ENCODE results near the gene CCDC47. TPM values are rescaled to one million over a fixed set of nuclear protein-coding genes. Genes with fewer than 3 reads are reported as not detected.

CCDC47 gene
- total and polyA plus RNA-seq, 2 of the 4 experiments (the other 2 are of a cell fraction): 45.7 to 62.0 TPM

GRCh38 chr17:63768433-63768832 is 5.0 kb downstream of the CCDC47 start:
- no peak overlapping the region for H3K18ac ChIP-seq (ENCODE audit: low read depth, low read length)
- dilution Hi-C loops (cut with HindIII; ENCODE audit: low sequenced_read_pairs, unreplicated experiment): no loop called here
- no peak overlapping the region for H3K4me3 ChIP-seq (ENCODE audit: insufficient read depth, low read depth, low read length)
- no peak overlapping the region for H4K5ac ChIP-seq (ENCODE audit: low read depth, low read length)
- BruUV-seq (replicated peaks): no TSS peak
- H3K27me3 ChIP-seq (ENCODE audit: control insufficient read depth, insufficient read depth, low read length): no peaks in the 10 kb centered on the region
- H3K79me1 ChIP-seq (ENCODE audit: low read depth in 1 of 2, low read length in 2 of 2): peaks cover 8 to 45% of the 10 kb centered on the region in 2 experiments; a peak in 3 of 4 replicates
- H4K8ac ChIP-seq (ENCODE audit: low read depth in 2 of 2, low read length in 2 of 2): no peak overlapping the region
- ChIA-PET POLR2A (ENCODE audit: unreplicated experiment) (no interaction called here), CTCF (no interaction called here)
- no peak overlapping the region for H2BK5ac ChIP-seq (ENCODE audit: low read depth, low read length, poor library complexity, severe bottlenecking)
- DNase-seq (no peak), ATAC-seq (ENCODE audit: low read depth) (no peak)
- peaks cover 7% of the 10 kb centered on the region; the same call in 1 of the 2 replicates for H3K36me3 ChIP-seq (ENCODE audit: control insufficient read depth, insufficient read depth, low read length)
- no peak overlapping the region for H3K14ac ChIP-seq (replicated peaks; ENCODE audit: low read depth, low read length)
- H2AK9ac ChIP-seq (replicated peaks; ENCODE audit: low read depth, low read length, poor library complexity): no peak overlapping the region
- no peak overlapping the region for H3K4ac ChIP-seq (ENCODE audit: low read depth, low read length)
- H3K9me1 ChIP-seq (ENCODE audit: insufficient read depth, low read length): no peaks in the 10 kb centered on the region
- peaks cover 39% of the 10 kb centered on the region for H4K20me1 ChIP-seq (ENCODE audit: insufficient read depth, low read length)
- no peaks in the 10 kb centered on the region for H3K4me1 ChIP-seq (ENCODE audit: control insufficient read depth, insufficient read depth, low read length)
- no peak overlapping the region for H2AK5ac ChIP-seq (ENCODE audit: low read depth, low read length)
- no peak overlapping the region for H2BK15ac ChIP-seq (ENCODE audit: low read depth, low read length)
- no peak overlapping the region for H2BK20ac ChIP-seq (ENCODE audit: low read depth, low read length)
- in situ Hi-C loops (cut with MboI; ENCODE audit: low sequenced_read_pairs): no loop called here
- no peak overlapping the region for H2BK120ac ChIP-seq (ENCODE audit: low read depth, low read length)
- WGBS, 2 experiments (ENCODE audit: extremely low coverage in 2 of 2, insufficient read length in 1 of 2): no CpG with 5 or more reads among the region's 7 CpGs
- no peaks in the 10 kb centered on the region for H3K9me3 ChIP-seq (ENCODE audit: control insufficient read depth, insufficient read depth, low read length)
- TF ChIP-seq USF2 (IDR thresholded peaks at IDR 0.05; ENCODE audit: low read depth, low read length) (no peak), RAD21 (IDR thresholded peaks at IDR 0.05; ENCODE audit: low read length) (no peak), MAZ (IDR thresholded peaks at IDR 0.05; ENCODE audit: borderline replicate concordance, low read depth, low read length) (no peak), SMC3 (IDR thresholded peaks at IDR 0.05; ENCODE audit: low read depth, low read length) (no peak), RCOR1 (IDR thresholded peaks at IDR 0.05; ENCODE audit: insufficient replicate concordance, low read length) (no peak), BHLHE40 (IDR thresholded peaks at IDR 0.05; ENCODE audit: low read depth, low read length) (no peak), MAFK (IDR thresholded peaks at IDR 0.05; ENCODE audit: low read depth, low read length) (no peak), RFX5 (IDR thresholded peaks at IDR 0.05; ENCODE audit: low read depth, low read length) (no peak), CEBPB (IDR thresholded peaks at IDR 0.05; ENCODE audit: low read depth, low read length) (no peak), CTCF (conservative IDR thresholded peaks at IDR 0.05; ENCODE audit: low read depth, low read length) (no peak), FOS (IDR thresholded peaks at IDR 0.05; ENCODE audit: low read depth, low read length) (no peak), MXI1 (IDR thresholded peaks at IDR 0.05; ENCODE audit: borderline replicate concordance, low read depth, low read length) (no peak), ELK1 (IDR thresholded peaks at IDR 0.05; ENCODE audit: borderline replicate concordance, low read depth, low read length) (no peak), NFE2L2 (IDR thresholded peaks at IDR 0.05; ENCODE audit: low read depth, low read length) (no peak), POLR2A (IDR thresholded peaks at IDR 0.05; ENCODE audit: low read depth, low read length) (no peak), CHD1 (IDR thresholded peaks at IDR 0.05; ENCODE audit: low read depth, low read length) (no peak)
- H3K4me2 ChIP-seq (ENCODE audit: low read depth, low read length): no peak overlapping the region
- no peak overlapping the region for H2AFZ ChIP-seq (replicated peaks; ENCODE audit: low read length, poor library complexity)
- no peak overlapping the region for H3K23ac ChIP-seq (ENCODE audit: low read depth, low read length)
- H3K9ac ChIP-seq (ENCODE audit: low read depth, low read length): no peak overlapping the region
- H3K27ac ChIP-seq (ENCODE audit: insufficient read depth, low read length): no peak overlapping the region
- intact Hi-C loops (cut with micrococcal nuclease): no loop called here
- no peak overlapping the region for H3K56ac ChIP-seq (ENCODE audit: extremely low read depth, insufficient read depth, low read length)
- no peak overlapping the region for H4K91ac ChIP-seq (ENCODE audit: insufficient read depth, low read depth, low read length)
